OCI-LY1 (cell line): ENCODE measurements around the gene DTNB.
A peak's percentile ranks its signal among the peaks of the same experiment; 100 is the strongest.

Experiments used
- H2AFZ ChIP-seq: fragments of 200-600 bp; sonication (generic), shearing (Covaris generic); 2 replicates; pipeline ENCODE4 v1.6.0; 2014; ENCODE audit warnings: antibody characterized with exemption, mild to moderate bottlenecking, low read length
- H3F3A ChIP-seq: fragments of 200-600 bp; sonication (generic), shearing (Covaris generic); 2 replicates; pipeline ENCODE4 v1.6.0; 2014; ENCODE audit warnings: mild to moderate bottlenecking, antibody characterized with exemption, low read length, moderate library complexity; ENCODE audit not compliant: insufficient read depth
- H3K27ac ChIP-seq: fragments of 200-600 bp; sonication (generic); 2 replicates; pipeline ENCODE4 v1.5.1; 2014; ENCODE audit warnings: low read length, mixed run types, mild to moderate bottlenecking, low read depth; ENCODE audit not compliant: poor library complexity, severe bottlenecking
- H3K27me3 ChIP-seq: fragments of 200-600 bp; sonication (generic); 2 replicates; pipeline ENCODE4 v1.6.0; 2014; ENCODE audit warnings: antibody characterized with exemption, mild to moderate bottlenecking, low read length, moderate library complexity; ENCODE audit not compliant: insufficient read depth
- H3K36me3 ChIP-seq: fragments of 200-600 bp; sonication (generic); 2 replicates; pipeline ENCODE4 v1.6.1; 2014; ENCODE audit warnings: mild to moderate bottlenecking, antibody characterized with exemption, low read length, moderate library complexity, mixed read lengths; ENCODE audit not compliant: insufficient read depth
- H3K4me1 ChIP-seq: fragments of 200-600 bp; sonication (generic); 2 replicates; pipeline ENCODE4 v1.5.1; 2014; ENCODE audit warnings: mild to moderate bottlenecking, low read length, moderate library complexity; ENCODE audit not compliant: insufficient read depth, severe bottlenecking
- H3K4me2 ChIP-seq: fragments of 200-600 bp; sonication (generic), shearing (Covaris generic); 2 replicates; pipeline ENCODE4 v1.6.1; 2014; ENCODE audit warnings: low read length
- H3K4me3 ChIP-seq: fragments of 200-600 bp; sonication (generic); 2 replicates; pipeline ENCODE4 v1.5.1; 2014; ENCODE audit warnings: low read length, low read depth, mild to moderate bottlenecking, mixed read lengths; ENCODE audit not compliant: poor library complexity, severe bottlenecking
- H3K79me2 ChIP-seq: fragments of 200-600 bp; shearing (Covaris generic); 2 replicates; pipeline ENCODE4 v1.6.1; 2016; ENCODE audit warnings: mixed run types, low read length, mixed read lengths; ENCODE audit not compliant: insufficient read depth
- H3K9ac ChIP-seq: fragments of 200-600 bp; sonication (generic), shearing (Covaris generic); 2 replicates; pipeline ENCODE4 v1.6.1; 2014; ENCODE audit warnings: mild to moderate bottlenecking, low read length, mixed read lengths
- H3K9me2 ChIP-seq: fragments of 200-600 bp; sonication (generic), shearing (Covaris generic); 2 replicates; pipeline ENCODE4 v1.6.1; 2014; ENCODE audit warnings: low read depth, mild to moderate bottlenecking, low read length, mixed read lengths
- H3K9me3 ChIP-seq: fragments of 200-600 bp; shearing (Covaris generic); 2 replicates; pipeline ENCODE4 v1.6.1; 2014; ENCODE audit warnings: low read length, mixed read lengths
- H4K20me1 ChIP-seq: fragments of 200-600 bp; sonication (generic), shearing (Covaris generic); 2 replicates; pipeline ENCODE4 v1.6.0; 2016; ENCODE audit warnings: mild to moderate bottlenecking, low read length; ENCODE audit not compliant: insufficient read depth
- EZH2 ChIP-seq: fragments of 200-600 bp; sonication (generic), shearing (Covaris generic); IDR thresholded peaks from 2 replicates; pipeline ENCODE4 v1.8.0; 2017; ENCODE audit warnings: borderline replicate concordance, mixed run types, mild to moderate bottlenecking, antibody characterized with exemption, low read length, moderate library complexity, mixed read lengths
- TF ChIP-seq, protein P1 (sequence below): fragments of 200-600 bp; sonication (generic), shearing (Covaris generic); IDR thresholded peaks from 2 replicates; pipeline ENCODE4 v1.5.1; 2017; ENCODE audit warnings: mild to moderate bottlenecking, antibody characterized with exemption, low read length, moderate library complexity, mixed read lengths

Gene DTNB

DNA sequence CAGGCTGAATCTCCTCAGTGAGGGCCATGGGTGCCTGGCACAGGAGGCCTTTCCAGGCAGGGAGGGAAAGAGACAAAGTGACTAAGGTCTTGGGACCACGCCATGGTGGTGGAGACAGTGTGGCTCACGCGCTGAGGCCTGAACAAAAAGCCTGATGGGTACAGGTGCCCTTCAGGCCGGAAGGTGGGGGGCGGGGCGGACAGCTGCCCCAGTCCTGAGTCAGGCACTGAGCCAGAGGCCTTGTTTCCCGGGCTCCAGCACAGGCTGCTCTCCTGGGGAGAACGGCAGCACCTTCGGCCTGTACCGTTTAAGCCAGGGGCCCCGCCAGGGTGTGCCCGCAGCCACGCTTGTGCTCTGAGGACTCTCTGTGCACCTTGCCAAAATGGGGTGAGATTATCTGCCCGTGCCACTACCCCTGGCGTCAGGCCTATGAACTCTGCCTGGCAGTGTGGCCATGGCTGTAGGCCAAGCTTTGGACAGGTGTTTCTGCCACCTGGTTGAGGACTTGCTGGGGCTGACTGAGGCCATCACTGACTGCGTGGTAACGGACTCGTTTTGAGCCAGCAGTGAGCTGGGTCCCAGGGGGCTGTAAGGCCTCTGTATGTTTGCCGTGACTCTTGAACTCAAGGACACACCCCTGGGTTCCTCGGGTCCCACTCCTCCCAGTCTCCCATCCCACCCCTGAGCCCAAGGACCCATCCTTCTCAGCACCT lies 300.0 kb downstream of the DTNB start:
- no peaks in the 10 kb centered on the region for H3F3A ChIP-seq
- H3K9me2 ChIP-seq = no peaks in the 10 kb centered on the region
- peak overlapping the region; percentile 92 for H3K27ac ChIP-seq
- TF ChIP-seq EZH2 = no peak
- no peaks in the 10 kb centered on the region for H3K79me2 ChIP-seq
- peak overlapping the region; percentile 47; the same call in 1 of the 2 replicates for H3K9ac ChIP-seq
- no peaks in the 10 kb centered on the region for H3K27me3 ChIP-seq
- H3K4me1 ChIP-seq = peaks cover 52% of the 10 kb centered on the region
- H3K9me3 ChIP-seq = no peaks in the 10 kb centered on the region
- no peak overlapping the region for H3K4me3 ChIP-seq
- no peak overlapping the region for H2AFZ ChIP-seq
- no peaks in the 10 kb centered on the region; the same call in 1 of the 2 replicates for H3K36me3 ChIP-seq
- peak overlapping the region; percentile 10; the same call in 1 of the 2 replicates for H3K4me2 ChIP-seq
- no peaks in the 10 kb centered on the region for H4K20me1 ChIP-seq

- Histone ChIP-seq H4K20me1 (no peaks in the 10 kb centered on the region), H2AFZ (no peak overlapping the region), H3K4me2 (peak overlapping the region; percentile 6; the same call in 1 of the 2 replicates)
These were observed 300.7 kb downstream of the DTNB start for GRCh38 chr2:25372405-25373268.

DNA sequence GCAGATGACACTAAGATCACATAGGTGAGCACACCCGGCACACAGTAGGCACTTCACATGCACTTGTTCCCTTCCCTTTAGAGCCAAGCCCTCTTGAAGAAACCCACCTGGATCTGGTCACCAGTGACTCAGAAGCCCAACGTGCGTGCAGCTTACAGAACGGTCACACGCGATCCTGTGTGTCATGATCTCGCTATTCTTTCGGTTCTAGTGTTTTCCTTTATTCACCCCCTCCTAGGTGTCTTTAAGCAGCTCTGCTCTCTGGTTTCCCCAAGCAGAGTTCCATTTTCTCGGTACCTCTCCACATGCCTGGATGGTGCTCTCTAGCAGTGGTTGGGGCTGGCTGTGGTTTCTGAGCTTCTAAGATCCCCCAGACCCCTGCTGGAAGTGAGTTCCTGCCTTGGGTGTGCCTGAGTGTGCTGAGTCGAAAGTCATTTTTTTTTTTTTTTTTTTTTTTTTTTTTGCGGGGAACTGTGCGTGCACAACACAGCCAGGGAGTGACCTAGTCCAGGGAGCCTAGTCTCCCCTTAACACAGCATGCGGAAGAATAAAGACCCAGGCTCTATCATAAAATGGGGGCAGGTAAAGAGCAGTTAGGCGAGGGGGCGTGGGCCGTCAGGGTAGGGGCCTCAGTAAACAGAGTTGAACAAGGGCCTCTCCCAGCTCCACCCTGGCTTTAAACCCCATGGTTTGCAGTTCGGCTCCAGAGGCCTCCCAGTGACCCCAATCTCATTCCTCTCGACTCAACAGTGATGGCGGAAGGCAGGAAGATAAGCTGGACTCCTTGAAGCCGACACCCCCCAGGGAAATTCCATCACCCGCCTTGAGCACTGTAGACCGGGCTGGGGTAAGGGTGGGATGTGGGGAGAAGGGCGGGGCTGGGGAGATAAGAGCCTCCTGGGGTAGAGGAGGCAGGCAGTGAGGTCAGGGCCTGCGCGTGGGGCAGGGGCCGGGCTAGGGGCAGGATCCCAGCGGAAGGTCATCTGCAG lies 301.8 kb downstream of the DTNB start:
- no peak overlapping the region for H3K27ac ChIP-seq
- H3K79me2 ChIP-seq = no peaks in the 10 kb centered on the region
- H3K4me3 ChIP-seq = no peak overlapping the region
- no peak overlapping the region for H3K9ac ChIP-seq
- TF ChIP-seq, protein P1, sequence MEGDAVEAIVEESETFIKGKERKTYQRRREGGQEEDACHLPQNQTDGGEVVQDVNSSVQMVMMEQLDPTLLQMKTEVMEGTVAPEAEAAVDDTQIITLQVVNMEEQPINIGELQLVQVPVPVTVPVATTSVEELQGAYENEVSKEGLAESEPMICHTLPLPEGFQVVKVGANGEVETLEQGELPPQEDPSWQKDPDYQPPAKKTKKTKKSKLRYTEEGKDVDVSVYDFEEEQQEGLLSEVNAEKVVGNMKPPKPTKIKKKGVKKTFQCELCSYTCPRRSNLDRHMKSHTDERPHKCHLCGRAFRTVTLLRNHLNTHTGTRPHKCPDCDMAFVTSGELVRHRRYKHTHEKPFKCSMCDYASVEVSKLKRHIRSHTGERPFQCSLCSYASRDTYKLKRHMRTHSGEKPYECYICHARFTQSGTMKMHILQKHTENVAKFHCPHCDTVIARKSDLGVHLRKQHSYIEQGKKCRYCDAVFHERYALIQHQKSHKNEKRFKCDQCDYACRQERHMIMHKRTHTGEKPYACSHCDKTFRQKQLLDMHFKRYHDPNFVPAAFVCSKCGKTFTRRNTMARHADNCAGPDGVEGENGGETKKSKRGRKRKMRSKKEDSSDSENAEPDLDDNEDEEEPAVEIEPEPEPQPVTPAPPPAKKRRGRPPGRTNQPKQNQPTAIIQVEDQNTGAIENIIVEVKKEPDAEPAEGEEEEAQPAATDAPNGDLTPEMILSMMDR = no peak
- no peak for TF ChIP-seq EZH2
- H3K36me3 ChIP-seq = no peaks in the 10 kb centered on the region; the same call in 1 of the 2 replicates
- H3K9me3 ChIP-seq = no peaks in the 10 kb centered on the region
- H3K4me2 ChIP-seq = no peak overlapping the region
- H3F3A ChIP-seq = no peaks in the 10 kb centered on the region
- H3K9me2 ChIP-seq = no peaks in the 10 kb centered on the region
- no peaks in the 10 kb centered on the region for H3K27me3 ChIP-seq
- H3K4me1 ChIP-seq = peaks cover 41% of the 10 kb centered on the region
- no peak overlapping the region for H2AFZ ChIP-seq
- H4K20me1 ChIP-seq = no peaks in the 10 kb centered on the region

More at GRCh38 chr2:25372405-25373268, 300.7 kb downstream of the DTNB start:
- peaks cover 52% of the 10 kb centered on the region for H3K4me1 ChIP-seq
- H3F3A ChIP-seq = no peaks in the 10 kb centered on the region
- TF ChIP-seq EZH2 = no peak
- TF ChIP-seq, protein P1 = no peak
- peak overlapping the region; percentile 47; the same call in 1 of the 2 replicates for H3K9ac ChIP-seq
- H3K79me2 ChIP-seq = no peaks in the 10 kb centered on the region
- no peaks in the 10 kb centered on the region; the same call in 1 of the 2 replicates for H3K36me3 ChIP-seq
- no peaks in the 10 kb centered on the region for H3K9me2 ChIP-seq
- no peaks in the 10 kb centered on the region for H3K27me3 ChIP-seq
- no peaks in the 10 kb centered on the region for H3K9me3 ChIP-seq
- no peak overlapping the region for H3K4me3 ChIP-seq
- peak overlapping the region; percentile 92 for H3K27ac ChIP-seq
